NCI-H2171 treated with DMSO at 0.1 percent for 48 hours (cell line): ENCODE measurements around the gene SLTM.
"Not testable (repeated sequence)": the region's sequence is repeated elsewhere in the genome, so short reads cannot be mapped to it uniquely, and the experiment has no call there.

Source experiments
- DNase-seq: peaks from one replicate; lab custom pipeline; 2025; lab: John Stamatoyannopoulos, UW

SLTM gene

GRCh38 chr15:58875343-58875742 is 58.1 kb downstream of the SLTM start:
- DNase-seq = no peak

GRCh38 chr15:58873267-58873666 is 60.2 kb downstream of the SLTM start:
- no peak for DNase-seq

- DNase-seq = no peak
These were observed 63.0 kb downstream of the SLTM start for GRCh38 chr15:58870451-58870850.

- no peak for DNase-seq
These were observed 65.6 kb downstream of the SLTM start for GRCh38 chr15:58867926-58868325.

GRCh38 chr15:58865425-58865880 is 68.0 kb downstream of the SLTM start:
- DNase-seq = no peak

GRCh38 chr15:58864602-58865424 is 68.7 kb downstream of the SLTM start:
- no peak for DNase-seq

GRCh38 chr15:58862326-58862725 is 71.2 kb downstream of the SLTM start:
- no peak for DNase-seq

GRCh38 chr15:58856621-58857020 is 76.9 kb downstream of the SLTM start:
- not testable (repeated sequence) for DNase-seq

- DNase-seq = no peak
These were observed 77.4 kb downstream of the SLTM start for GRCh38 chr15:58856086-58856485.

- no peak for DNase-seq
These were observed 78.9 kb downstream of the SLTM start for GRCh38 chr15:58854593-58854992.

GRCh38 chr15:58852347-58852746 is 81.1 kb downstream of the SLTM start:
- peak; percentile 27 for DNase-seq

GRCh38 chr15:58851205-58851604 is 82.3 kb downstream of the SLTM start:
- not testable (repeated sequence) for DNase-seq

- no peak for DNase-seq
These were observed 90.6 kb downstream of the SLTM start for GRCh38 chr15:58842713-58843396.

- DNase-seq = no peak
These were observed 93.4 kb downstream of the SLTM start for GRCh38 chr15:58840048-58840447.

- no peak for DNase-seq
These were observed 94.0 kb downstream of the SLTM start for GRCh38 chr15:58839485-58839884.

- DNase-seq = not testable (repeated sequence)
These were observed 99.6 kb downstream of the SLTM start for GRCh38 chr15:58833681-58834426.

GRCh38 chr15:58830556-58830955 is 102.9 kb downstream of the SLTM start:
- DNase-seq = no peak
